ENCODE results near the gene NKAIN4. TPM values are rescaled to one million over a fixed set of nuclear protein-coding genes. Genes with fewer than 3 reads are reported as not detected.

The NKAIN4 gene
- total RNA-seq, 1 donor from 2014 or later = 44.0 TPM

GRCh38 chr20:63212393-63212730 lies 41.9 kb downstream of the NKAIN4 start:
- Mint-ChIP-seq H3K4me1 (peaks cover 44% of the 10 kb centered on the region), H3K27me3 (ENCODE audit: low read depth) (no peaks in the 10 kb centered on the region), H3K36me3 (ENCODE audit: low read depth) (peaks cover 10% of the 10 kb centered on the region), H3K4me3 (peak overlapping the region; percentile 75), H3K27ac (ENCODE audit: unreplicated experiment) (no peak overlapping the region), H3K9me3 (no peaks in the 10 kb centered on the region)
- DNase-seq (ENCODE audit: low read depth, low spot score) = no peak
- TF ChIP-seq, protein P1, sequence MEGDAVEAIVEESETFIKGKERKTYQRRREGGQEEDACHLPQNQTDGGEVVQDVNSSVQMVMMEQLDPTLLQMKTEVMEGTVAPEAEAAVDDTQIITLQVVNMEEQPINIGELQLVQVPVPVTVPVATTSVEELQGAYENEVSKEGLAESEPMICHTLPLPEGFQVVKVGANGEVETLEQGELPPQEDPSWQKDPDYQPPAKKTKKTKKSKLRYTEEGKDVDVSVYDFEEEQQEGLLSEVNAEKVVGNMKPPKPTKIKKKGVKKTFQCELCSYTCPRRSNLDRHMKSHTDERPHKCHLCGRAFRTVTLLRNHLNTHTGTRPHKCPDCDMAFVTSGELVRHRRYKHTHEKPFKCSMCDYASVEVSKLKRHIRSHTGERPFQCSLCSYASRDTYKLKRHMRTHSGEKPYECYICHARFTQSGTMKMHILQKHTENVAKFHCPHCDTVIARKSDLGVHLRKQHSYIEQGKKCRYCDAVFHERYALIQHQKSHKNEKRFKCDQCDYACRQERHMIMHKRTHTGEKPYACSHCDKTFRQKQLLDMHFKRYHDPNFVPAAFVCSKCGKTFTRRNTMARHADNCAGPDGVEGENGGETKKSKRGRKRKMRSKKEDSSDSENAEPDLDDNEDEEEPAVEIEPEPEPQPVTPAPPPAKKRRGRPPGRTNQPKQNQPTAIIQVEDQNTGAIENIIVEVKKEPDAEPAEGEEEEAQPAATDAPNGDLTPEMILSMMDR (conservative IDR thresholded peaks at IDR 0.05) = no peak

- H3K9me3 Mint-ChIP-seq = no peaks in the 10 kb centered on the region
- peaks cover 16% of the 10 kb centered on the region for H3K36me3 Mint-ChIP-seq (ENCODE audit: low read depth)
- TF ChIP-seq, protein P1 (conservative IDR thresholded peaks at IDR 0.05) = no peak
- H3K4me1 Mint-ChIP-seq = peaks cover 35% of the 10 kb centered on the region
- no peak for DNase-seq (ENCODE audit: low read depth, low spot score)
- H3K4me3 Mint-ChIP-seq = no peak overlapping the region
- no peak overlapping the region for H3K27ac Mint-ChIP-seq (ENCODE audit: unreplicated experiment)
- H3K27me3 Mint-ChIP-seq (ENCODE audit: low read depth) = no peaks in the 10 kb centered on the region
Observed at GRCh38 chr20:63210011-63210605, 44.2 kb downstream of the NKAIN4 start.

DNA sequence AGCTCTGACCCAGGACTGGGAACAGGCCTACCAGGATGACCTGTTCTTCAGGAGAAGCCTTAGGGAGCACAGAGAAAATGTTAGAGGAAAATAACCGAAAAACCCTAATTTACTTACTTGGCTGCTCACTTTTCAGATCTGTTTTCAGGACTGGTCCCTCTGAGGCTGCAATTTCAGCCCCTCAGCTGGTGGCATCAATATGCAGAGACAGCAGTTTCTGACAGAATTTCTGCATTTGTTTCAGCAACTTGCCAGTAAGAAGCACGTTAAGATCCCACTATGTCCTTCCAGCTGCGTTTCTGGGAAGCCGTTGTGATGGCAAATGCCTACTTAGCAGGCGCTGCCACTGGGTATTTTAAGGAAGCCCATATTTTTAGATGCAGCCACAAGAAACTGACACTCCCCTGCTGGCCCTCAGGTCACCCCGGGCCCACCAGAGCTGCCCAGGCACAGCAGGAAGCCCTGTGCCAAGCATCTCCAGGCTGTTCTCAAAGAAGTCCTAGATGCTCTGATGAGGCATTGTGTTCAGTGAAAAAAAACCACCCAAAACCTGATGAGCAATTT lies 45.8 kb downstream of the NKAIN4 start:
- Mint-ChIP-seq H3K27me3 (ENCODE audit: low read depth) (no peaks in the 10 kb centered on the region), H3K4me3 (no peak overlapping the region), H3K9me3 (no peaks in the 10 kb centered on the region), H3K4me1 (peaks cover 18% of the 10 kb centered on the region), H3K36me3 (ENCODE audit: low read depth) (peaks cover 11% of the 10 kb centered on the region), H3K27ac (ENCODE audit: unreplicated experiment) (no peak overlapping the region)
- no peak for DNase-seq (ENCODE audit: low read depth, low spot score)
- TF ChIP-seq, protein P1 (conservative IDR thresholded peaks at IDR 0.05) = no peak

GRCh38 chr20:63206878-63207277 lies 47.4 kb downstream of the NKAIN4 start:
- Mint-ChIP-seq H3K27ac (ENCODE audit: unreplicated experiment) (no peak overlapping the region), H3K9me3 (no peaks in the 10 kb centered on the region)
- TF ChIP-seq, protein P1 (conservative IDR thresholded peaks at IDR 0.05) = no peak

GRCh38 chr20:63205896-63206295 lies 48.4 kb downstream of the NKAIN4 start:
- Mint-ChIP-seq H3K4me1 (peaks cover 3% of the 10 kb centered on the region), H3K36me3 (ENCODE audit: low read depth) (peaks cover 8% of the 10 kb centered on the region), H3K9me3 (no peaks in the 10 kb centered on the region), H3K4me3 (no peak overlapping the region), H3K27ac (ENCODE audit: unreplicated experiment) (no peak overlapping the region), H3K27me3 (ENCODE audit: low read depth) (no peaks in the 10 kb centered on the region)
- no peak for DNase-seq (ENCODE audit: low read depth, low spot score)
- TF ChIP-seq, protein P1 (conservative IDR thresholded peaks at IDR 0.05) = no peak

More at GRCh38 chr20:63206878-63207277, 47.4 kb downstream of the NKAIN4 start:
- no peaks in the 10 kb centered on the region for H3K27me3 Mint-ChIP-seq (ENCODE audit: low read depth)
- DNase-seq (ENCODE audit: low read depth, low spot score) = no peak
- H3K36me3 Mint-ChIP-seq (ENCODE audit: low read depth) = peaks cover 9% of the 10 kb centered on the region
- no peak overlapping the region for H3K4me3 Mint-ChIP-seq
- H3K4me1 Mint-ChIP-seq = peaks cover 4% of the 10 kb centered on the region

Data from neural crest cell (in vitro differentiated cells).